MM.1S (cell line): ENCODE measurements around the gene TBATA.

Experiments used
- EZH2 ChIP-seq: fragments of 300-600 bp; sonication (generic); optimal IDR thresholded peaks from 2 replicates; pipeline ENCODE3; 2017; ENCODE audit warnings: low read depth, mild to moderate bottlenecking, antibody characterized with exemption, low read length, mixed read lengths
- EZH2phosphoT487 ChIP-seq: fragments of 300-600 bp; sonication (generic); IDR thresholded peaks from 2 replicates; pipeline ENCODE4 v1.6.1; 2018; ENCODE audit warnings: antibody characterized with exemption, low read length
- TF ChIP-seq, protein P1 (sequence below): fragments of 300-600 bp; sonication (generic); IDR thresholded peaks from 2 replicates; pipeline ENCODE4 v1.5.1; 2016; ENCODE audit warnings: antibody characterized with exemption, low read length, mixed read lengths

DNA sequence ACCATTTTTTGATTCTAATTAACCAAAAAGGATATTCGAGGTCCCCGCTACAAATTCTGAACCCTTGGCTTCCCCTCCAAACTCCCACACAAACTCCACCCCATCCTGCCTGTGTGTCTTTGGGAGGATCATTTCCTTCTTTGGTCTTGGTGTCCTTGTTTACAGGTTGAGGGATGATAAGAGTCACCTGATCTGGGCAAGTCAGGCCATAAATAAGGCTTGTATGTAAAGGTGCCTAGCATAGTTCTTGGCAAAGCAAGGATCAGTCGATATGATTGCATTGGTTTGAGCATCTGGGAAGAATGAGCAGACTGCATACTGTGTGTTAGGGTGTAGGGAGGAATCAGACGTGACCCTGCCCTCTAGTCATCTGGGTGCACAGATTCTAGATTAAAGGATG lies 28.9 kb upstream of the TBATA start:
- no peak for TF ChIP-seq EZH2
- TF ChIP-seq, protein P1, sequence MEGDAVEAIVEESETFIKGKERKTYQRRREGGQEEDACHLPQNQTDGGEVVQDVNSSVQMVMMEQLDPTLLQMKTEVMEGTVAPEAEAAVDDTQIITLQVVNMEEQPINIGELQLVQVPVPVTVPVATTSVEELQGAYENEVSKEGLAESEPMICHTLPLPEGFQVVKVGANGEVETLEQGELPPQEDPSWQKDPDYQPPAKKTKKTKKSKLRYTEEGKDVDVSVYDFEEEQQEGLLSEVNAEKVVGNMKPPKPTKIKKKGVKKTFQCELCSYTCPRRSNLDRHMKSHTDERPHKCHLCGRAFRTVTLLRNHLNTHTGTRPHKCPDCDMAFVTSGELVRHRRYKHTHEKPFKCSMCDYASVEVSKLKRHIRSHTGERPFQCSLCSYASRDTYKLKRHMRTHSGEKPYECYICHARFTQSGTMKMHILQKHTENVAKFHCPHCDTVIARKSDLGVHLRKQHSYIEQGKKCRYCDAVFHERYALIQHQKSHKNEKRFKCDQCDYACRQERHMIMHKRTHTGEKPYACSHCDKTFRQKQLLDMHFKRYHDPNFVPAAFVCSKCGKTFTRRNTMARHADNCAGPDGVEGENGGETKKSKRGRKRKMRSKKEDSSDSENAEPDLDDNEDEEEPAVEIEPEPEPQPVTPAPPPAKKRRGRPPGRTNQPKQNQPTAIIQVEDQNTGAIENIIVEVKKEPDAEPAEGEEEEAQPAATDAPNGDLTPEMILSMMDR = no peak
- no peak for TF ChIP-seq EZH2phosphoT487
